Measurements from ENCODE around the gene MIOX.

MIOX gene

DNA sequence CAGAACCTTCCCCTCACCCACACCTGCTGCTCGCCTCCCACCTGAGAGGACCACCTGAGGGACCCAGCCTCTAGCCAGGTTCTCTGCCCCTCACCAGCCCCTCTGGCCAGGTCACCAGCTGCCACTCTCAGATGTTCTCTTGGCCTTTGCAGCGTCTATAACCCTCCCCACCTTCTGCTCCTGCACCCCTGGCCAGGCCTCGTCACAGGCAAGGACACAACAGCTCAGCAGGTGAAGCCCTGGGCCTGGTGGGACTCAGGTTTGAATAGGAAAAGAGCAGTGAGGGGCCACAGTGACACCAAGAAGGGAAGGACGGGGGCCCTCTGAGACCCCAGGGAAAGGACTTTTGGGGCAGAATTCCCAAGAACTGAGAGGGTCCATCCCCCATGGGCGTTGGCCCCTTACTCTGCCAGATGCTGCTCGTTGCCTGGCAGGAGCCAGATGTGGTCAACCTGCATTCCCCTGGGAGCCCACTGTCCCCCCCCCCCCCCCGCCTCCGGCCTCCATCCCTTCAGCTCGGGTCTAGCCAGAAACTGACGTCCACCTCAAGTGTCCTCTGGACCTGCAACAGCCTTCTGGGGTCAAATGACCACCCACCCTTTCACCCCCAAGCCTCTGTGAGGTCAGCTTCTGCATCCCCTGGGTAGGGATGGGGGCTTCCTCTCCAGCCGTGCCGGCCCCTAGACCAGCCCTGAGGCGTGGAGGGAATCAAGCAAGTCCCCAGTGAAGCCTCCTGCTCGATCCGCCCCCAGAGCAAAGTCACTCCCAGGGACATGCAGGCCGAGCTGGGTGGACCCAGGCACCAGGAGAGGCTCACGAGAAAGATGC lies 40.6 kb upstream of the MIOX start:
- H3K4me3 ChIP-seq (ENCODE audit: low read depth, low read length): no peak overlapping the region
- DNase-seq (ENCODE audit: low read depth): no peak
- in situ Hi-C loops (cut with HindIII; ENCODE audit: low sequenced_read_pairs): no loop called here
- TF ChIP-seq, protein P1, sequence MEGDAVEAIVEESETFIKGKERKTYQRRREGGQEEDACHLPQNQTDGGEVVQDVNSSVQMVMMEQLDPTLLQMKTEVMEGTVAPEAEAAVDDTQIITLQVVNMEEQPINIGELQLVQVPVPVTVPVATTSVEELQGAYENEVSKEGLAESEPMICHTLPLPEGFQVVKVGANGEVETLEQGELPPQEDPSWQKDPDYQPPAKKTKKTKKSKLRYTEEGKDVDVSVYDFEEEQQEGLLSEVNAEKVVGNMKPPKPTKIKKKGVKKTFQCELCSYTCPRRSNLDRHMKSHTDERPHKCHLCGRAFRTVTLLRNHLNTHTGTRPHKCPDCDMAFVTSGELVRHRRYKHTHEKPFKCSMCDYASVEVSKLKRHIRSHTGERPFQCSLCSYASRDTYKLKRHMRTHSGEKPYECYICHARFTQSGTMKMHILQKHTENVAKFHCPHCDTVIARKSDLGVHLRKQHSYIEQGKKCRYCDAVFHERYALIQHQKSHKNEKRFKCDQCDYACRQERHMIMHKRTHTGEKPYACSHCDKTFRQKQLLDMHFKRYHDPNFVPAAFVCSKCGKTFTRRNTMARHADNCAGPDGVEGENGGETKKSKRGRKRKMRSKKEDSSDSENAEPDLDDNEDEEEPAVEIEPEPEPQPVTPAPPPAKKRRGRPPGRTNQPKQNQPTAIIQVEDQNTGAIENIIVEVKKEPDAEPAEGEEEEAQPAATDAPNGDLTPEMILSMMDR (IDR thresholded peaks at IDR 0.05; ENCODE audit: low read depth, low read length, missing control alignments): no peak

DNA sequence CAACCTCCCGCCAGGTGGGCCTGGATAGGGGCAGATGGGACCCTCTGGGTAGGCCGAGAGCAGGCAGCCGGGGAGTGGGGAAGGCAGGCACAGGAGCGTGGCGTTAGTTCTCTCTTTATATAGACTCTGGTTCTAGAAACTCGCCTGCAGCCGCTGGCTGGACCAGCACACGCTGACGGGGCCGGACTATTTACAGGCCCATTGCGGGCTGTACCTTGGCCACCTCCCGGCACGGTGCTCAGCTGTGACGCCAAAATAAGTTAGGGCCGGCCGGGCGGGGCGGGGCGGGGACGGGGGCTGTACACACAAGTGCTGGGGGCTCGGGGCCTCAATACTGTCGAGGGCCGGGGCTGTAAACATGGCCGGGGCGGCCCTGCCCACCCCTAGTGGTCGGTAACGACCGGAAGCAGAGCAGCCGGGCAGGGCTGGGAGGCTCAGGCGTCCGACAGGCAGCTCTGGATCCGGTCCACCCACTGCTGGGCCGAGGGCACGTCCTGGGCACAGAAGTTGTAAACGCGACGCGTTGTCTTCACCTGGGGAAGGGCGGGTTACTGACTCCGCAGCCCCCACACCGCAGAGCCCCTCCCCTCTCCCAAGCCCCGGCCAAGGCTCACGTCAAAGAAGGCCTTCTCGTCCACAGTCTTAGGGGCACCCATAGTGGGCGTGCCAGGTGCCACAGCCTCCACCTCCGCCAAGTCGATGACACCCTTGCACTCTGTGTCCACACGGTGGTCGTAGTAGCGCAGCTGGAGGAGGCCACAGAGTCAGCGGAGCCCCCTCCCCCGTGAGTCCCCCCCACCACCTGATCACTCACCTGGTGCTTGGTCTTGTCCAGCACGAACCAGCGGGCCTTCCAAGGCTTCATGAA lies 39.7 kb upstream of the MIOX start:
- no peak overlapping the region for H3K4me3 ChIP-seq (ENCODE audit: low read depth, low read length)
- in situ Hi-C loops (cut with HindIII; ENCODE audit: low sequenced_read_pairs): no loop called here
- TF ChIP-seq, protein P1 (IDR thresholded peaks at IDR 0.05; ENCODE audit: low read depth, low read length, missing control alignments): no peak
- no peak for DNase-seq (ENCODE audit: low read depth)

DNA sequence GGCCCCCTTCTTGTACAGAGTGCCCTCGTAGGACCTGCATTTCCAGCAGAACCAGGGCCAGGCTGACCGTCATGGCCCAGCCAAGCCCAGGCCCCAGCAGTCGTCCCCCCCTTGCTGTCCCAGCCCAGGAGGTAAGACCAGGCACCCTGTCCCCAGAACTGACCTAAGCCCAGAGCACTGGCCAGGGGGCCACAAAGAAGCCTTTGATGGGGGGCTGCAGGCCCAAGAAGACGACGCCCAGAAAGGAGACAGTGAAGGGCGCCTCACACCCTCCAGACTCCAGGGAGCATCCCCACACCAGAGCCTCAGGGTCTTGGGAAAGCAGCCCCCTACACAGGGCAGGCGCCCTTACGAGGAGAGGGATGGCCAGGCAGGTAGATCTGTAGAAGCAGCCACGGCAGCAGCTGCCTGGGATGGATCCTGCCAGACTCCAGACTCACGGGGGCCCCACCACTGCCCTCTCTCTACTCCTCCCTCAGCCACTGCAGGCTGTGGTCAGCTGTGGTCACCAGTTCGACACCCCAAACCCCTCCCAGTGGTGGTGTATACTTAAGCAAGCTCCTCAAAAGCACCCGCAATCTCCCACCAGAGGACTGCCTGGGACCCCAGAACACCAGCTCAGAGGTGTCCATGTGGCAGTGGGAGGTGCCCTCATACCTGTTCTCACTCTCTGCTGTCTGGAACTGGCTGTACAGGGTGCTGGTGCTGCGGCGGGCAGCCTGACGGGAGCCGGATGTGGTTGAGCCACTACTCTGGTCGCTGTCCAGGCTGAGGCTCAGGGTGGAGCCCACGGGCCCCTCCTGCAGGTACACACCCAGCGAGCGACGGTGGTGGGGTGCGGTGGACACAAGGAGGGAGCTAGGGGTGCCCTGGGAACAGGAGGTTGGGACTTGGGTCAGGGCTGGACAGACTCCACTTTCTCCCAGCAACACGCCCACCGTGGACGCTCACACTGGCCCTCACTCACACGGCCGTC lies 38.8 kb upstream of the MIOX start:
- TF ChIP-seq, protein P1 (IDR thresholded peaks at IDR 0.05; ENCODE audit: low read depth, low read length, missing control alignments): no peak
- H3K4me3 ChIP-seq (ENCODE audit: low read depth, low read length): no peak overlapping the region
- no peak for DNase-seq (ENCODE audit: low read depth)
- in situ Hi-C loops (cut with HindIII; ENCODE audit: low sequenced_read_pairs): no loop called here

DNA sequence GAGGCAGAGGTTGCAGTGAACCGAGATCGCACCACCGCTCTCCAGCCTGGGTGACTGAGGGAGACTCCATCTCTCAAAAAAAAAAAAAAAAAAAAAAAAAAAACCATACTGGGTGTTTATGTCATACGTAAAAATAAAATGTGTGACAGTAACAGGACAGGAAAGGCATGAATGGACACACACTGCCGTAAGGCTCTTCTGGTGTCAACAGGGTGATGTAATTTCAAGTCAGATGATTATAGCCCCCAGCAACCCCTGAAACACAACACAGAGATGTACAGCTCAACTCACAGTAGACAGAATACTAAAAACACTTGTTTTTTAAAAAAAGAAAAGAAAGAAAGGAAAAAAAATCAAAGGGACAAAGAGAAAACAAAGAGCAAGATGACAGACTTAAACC lies 34.0 kb upstream of the MIOX start:
- TF ChIP-seq, protein P1 (IDR thresholded peaks at IDR 0.05; ENCODE audit: low read depth, low read length, missing control alignments): no peak
- H3K4me3 ChIP-seq (ENCODE audit: low read depth, low read length): no peak overlapping the region
- in situ Hi-C loops (cut with HindIII; ENCODE audit: low sequenced_read_pairs): no loop called here
- no peak for DNase-seq (ENCODE audit: low read depth)

DNA sequence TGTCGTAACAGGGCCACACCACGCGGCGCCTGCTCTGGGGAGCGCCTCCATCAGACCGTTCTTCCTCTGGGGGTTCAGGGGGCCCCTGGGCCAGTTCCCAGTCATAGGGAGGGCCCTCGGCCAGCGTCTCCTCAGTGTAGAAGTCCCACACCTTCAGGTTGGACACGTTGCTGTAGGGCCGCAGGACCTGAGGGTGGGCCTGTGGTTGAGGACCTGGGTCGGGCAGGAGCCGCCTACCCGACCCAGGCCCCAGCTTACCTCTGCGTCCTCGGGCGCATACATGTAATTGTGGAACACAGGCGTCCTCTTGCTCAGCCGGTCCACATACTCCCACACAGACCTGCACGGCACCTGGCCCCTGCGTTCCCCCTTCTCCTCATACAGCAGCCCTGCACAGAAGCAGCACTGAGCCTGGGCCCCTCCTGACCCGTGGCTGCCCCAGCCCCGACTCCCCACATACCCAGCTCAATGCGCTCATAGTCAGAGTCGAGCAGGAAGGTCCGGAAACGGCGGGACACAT lies 32.0 kb upstream of the MIOX start:
- H3K4me3 ChIP-seq (ENCODE audit: low read depth, low read length): no peak overlapping the region
- TF ChIP-seq, protein P1 (IDR thresholded peaks at IDR 0.05; ENCODE audit: low read depth, low read length, missing control alignments): no peak
- in situ Hi-C loops (cut with HindIII; ENCODE audit: low sequenced_read_pairs): no loop called here
- no peak for DNase-seq (ENCODE audit: low read depth)

All from astrocyte of the cerebellum (primary cell).